ENCODE measurements around the gene ZNF444.
A peak's percentile ranks its signal among the peaks of the same experiment; 100 is the strongest.

The ZNF444 gene

DNA sequence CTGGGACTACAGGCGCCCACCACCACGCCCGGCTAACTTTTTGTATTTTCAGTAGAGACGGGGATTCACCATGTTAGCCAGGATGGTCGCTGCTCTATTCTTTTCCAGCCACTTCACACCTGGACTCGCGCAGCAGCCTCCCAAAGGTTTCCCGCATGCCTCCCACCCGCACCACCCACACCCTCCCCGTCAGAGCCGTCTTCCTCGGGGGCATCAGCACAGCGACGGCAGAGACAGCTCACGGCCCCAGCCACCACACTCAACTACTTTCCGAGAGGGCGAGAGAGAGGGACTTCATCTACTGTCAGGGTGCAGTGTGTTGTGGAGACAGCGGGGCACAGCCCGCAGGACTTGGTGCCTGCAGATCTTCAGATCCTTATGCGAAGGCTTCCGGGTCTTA, 25.6 kb upstream of the ZNF444 start:
- peaks cover 41% of the 10 kb centered on the region for H3K36me3 ChIP-seq (ENCODE audit: control insufficient read depth, insufficient read depth, low read length)
- H3K27ac ChIP-seq (ENCODE audit: low read depth, low read length, severe bottlenecking), result no peak overlapping the region
- H3K4me3 ChIP-seq (ENCODE audit: extremely low read depth, insufficient read depth, low read length, poor library complexity, severe bottlenecking), result no peak overlapping the region
- H3K4me1 ChIP-seq (ENCODE audit: control insufficient read depth, insufficient read depth, low read length, poor library complexity, severe bottlenecking), result peaks cover 29% of the 10 kb centered on the region
- no peaks in the 10 kb centered on the region for H3K9me3 ChIP-seq (ENCODE audit: control insufficient read depth, low read length)
- WGBS, 2 experiments (ENCODE audit: insufficient coverage in 2 of 2), result 95 to 97% methylated on average over 13 to 20 of the region's 21 CpGs

DNA sequence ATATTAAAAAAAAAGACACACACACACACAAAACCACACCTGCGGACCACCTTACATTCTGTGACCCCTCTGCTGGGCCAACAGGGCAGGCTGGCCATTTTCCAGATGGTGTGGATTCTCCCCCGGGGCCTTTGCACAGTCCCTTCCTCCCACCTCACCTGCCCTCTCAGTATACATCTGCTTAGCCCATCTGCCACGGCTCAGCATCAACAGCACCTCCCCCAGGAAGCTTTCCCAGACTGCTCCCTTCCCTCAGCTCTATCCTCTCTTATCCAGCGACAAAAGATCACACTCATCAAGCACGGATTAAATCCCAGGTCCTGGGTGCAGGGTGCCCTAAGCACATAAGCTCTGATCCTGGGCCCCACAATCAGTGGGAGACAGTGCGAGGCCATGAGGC, 24.5 kb upstream of the ZNF444 start:
- H3K4me3 ChIP-seq (ENCODE audit: extremely low read depth, insufficient read depth, low read length, poor library complexity, severe bottlenecking), result no peak overlapping the region
- H3K27ac ChIP-seq (ENCODE audit: low read depth, low read length, severe bottlenecking), result no peak overlapping the region
- H3K36me3 ChIP-seq (ENCODE audit: control insufficient read depth, insufficient read depth, low read length), result peaks cover 40% of the 10 kb centered on the region
- peaks cover 20% of the 10 kb centered on the region for H3K4me1 ChIP-seq (ENCODE audit: control insufficient read depth, insufficient read depth, low read length, poor library complexity, severe bottlenecking)
- H3K9me3 ChIP-seq (ENCODE audit: control insufficient read depth, low read length), result no peaks in the 10 kb centered on the region
- WGBS, 2 experiments (ENCODE audit: insufficient coverage in 2 of 2), result 92 to 97% methylated on average over 6 of the region's 6 CpGs

DNA sequence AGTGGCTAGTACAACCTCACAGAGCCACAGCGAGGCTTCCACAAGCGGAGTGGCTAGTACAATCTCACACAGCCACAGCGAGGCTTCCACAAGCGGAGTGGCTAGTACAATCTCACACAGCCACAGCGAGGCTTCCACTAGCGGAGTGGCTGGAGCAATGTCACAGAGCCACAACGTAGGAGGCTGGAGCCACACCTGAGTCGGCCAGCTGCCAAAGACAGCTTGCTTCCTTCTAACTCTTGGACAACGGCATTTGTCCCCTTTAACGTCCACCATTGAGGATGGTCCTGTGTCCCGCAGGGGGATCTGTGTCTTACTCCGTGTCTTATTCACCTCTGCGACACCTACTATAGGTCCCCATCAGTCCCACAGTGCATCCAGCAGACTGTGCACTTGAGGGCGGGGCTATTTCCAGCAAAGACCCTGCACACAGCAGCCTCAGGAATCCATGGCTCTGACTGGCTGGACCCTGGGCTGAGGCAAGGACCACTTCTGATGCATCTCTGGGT, 23.7 kb upstream of the ZNF444 start:
- WGBS, 2 experiments (ENCODE audit: insufficient coverage in 2 of 2), result 95 to 96% methylated on average over 14 of the region's 14 CpGs
- H3K36me3 ChIP-seq (ENCODE audit: control insufficient read depth, insufficient read depth, low read length), result peaks cover 34% of the 10 kb centered on the region
- H3K4me3 ChIP-seq (ENCODE audit: extremely low read depth, insufficient read depth, low read length, poor library complexity, severe bottlenecking), result no peak overlapping the region
- H3K27ac ChIP-seq (ENCODE audit: low read depth, low read length, severe bottlenecking), result no peak overlapping the region
- H3K9me3 ChIP-seq (ENCODE audit: control insufficient read depth, low read length), result no peaks in the 10 kb centered on the region
- H3K4me1 ChIP-seq (ENCODE audit: control insufficient read depth, insufficient read depth, low read length, poor library complexity, severe bottlenecking), result peaks cover 16% of the 10 kb centered on the region

DNA sequence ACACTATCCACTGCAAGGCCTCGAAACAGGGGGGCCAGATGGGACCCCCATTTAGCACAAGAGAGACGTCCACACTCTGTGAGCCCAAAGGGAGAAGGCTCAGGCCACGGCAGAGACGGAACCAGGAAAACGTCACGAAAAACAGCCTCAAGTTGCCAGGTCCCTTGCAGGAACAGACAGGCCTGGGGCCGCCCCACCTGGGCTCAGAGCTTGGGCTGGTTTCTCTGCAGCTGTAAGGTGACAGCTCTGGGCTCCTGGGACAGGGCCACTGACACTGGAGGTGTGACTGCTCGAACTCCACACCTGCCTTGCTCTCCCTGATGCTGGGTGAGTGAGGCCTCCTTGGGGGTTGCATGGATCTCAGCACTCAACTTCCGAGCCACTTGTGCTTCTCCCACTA, 23.2 kb upstream of the ZNF444 start:
- WGBS, 2 experiments (ENCODE audit: insufficient coverage in 2 of 2), result 85 to 86% methylated on average over 8 to 9 of the region's 9 CpGs
- Histone ChIP-seq H3K27ac (ENCODE audit: low read depth, low read length, severe bottlenecking) (no peak overlapping the region), H3K36me3 (ENCODE audit: control insufficient read depth, insufficient read depth, low read length) (peaks cover 34% of the 10 kb centered on the region), H3K9me3 (ENCODE audit: control insufficient read depth, low read length) (no peaks in the 10 kb centered on the region), H3K4me3 (ENCODE audit: extremely low read depth, insufficient read depth, low read length, poor library complexity, severe bottlenecking) (no peak overlapping the region), H3K4me1 (ENCODE audit: control insufficient read depth, insufficient read depth, low read length, poor library complexity, severe bottlenecking) (peaks cover 14% of the 10 kb centered on the region)

DNA sequence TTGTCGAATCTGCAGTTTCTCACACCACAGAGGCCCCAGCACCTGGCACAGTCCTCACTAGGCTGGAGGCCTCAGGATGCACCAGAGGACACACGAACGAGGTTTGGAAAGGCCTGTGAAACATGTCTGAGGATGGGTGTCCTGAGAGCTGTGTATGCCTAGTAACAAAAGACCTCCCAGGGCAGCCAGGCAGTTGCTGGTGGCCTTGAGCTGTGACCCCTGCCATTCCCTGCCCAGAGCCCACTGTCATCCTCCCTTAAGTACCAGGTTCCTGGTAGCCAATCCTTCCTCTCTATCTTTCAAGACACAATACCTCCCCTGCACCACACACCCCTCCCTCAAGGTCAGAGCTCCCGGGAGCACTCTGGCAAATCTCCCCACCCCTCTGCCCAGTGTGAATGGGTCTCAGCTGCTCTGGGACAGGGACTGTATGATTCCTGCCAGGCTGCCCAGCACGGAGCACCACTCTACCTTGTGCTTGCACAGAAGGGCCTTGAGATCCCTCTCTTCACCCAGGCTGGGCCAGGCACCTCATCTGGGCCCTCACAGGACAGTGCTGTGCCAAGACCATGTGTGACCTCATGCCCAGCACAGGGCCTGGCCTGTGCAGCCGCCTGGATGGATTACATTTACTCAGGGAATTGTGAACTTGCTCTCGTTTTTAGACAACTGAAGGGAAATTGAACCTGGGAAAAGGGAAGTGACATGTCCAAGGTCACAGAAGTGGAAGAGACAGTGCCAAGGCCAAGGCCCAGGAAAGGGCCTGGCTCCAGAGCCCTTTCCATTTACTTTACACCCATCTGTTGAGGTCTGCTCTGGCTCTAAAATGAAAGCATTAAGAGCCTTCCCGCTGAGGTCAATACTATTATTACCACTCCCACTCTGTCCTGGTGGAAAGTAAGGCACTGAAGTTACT, 22.2 kb upstream of the ZNF444 start:
- Histone ChIP-seq H3K4me3 (ENCODE audit: extremely low read depth, insufficient read depth, low read length, poor library complexity, severe bottlenecking) (peak overlapping the region; percentile 73), H3K4me1 (ENCODE audit: control insufficient read depth, insufficient read depth, low read length, poor library complexity, severe bottlenecking) (peaks cover 14% of the 10 kb centered on the region), H3K27ac (ENCODE audit: low read depth, low read length, severe bottlenecking) (no peak overlapping the region), H3K36me3 (ENCODE audit: control insufficient read depth, insufficient read depth, low read length) (peaks cover 34% of the 10 kb centered on the region), H3K9me3 (ENCODE audit: control insufficient read depth, low read length) (no peaks in the 10 kb centered on the region)
- 86 to 87% methylated on average over 4 to 7 of the region's 8 CpGs for WGBS, 2 experiments (ENCODE audit: insufficient coverage in 2 of 2)

DNA sequence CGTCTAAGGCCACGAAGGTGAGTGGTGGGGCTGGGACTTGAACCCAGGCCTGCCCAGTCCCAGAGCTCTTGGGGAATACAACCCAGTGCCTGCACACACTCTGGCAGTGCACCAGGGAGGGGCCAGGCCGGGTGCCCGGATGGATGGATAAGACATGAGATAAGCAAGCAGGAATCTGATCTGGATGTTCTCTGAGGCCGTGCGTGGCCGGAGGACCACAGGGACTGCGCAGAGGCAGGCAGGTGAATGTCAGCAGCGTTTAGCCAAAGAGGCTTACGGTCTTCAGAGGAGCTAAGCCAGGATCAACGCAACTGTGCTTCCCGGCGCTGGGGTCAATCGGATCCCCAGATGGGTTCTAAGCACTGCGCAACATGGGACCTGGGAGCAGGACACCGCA, 21.5 kb upstream of the ZNF444 start:
- H3K27ac ChIP-seq (ENCODE audit: low read depth, low read length, severe bottlenecking), result no peak overlapping the region
- peaks cover 32% of the 10 kb centered on the region for H3K36me3 ChIP-seq (ENCODE audit: control insufficient read depth, insufficient read depth, low read length)
- WGBS, 2 experiments (ENCODE audit: insufficient coverage in 2 of 2), result 80 to 82% methylated on average over 15 to 16 of the region's 16 CpGs
- H3K4me1 ChIP-seq (ENCODE audit: control insufficient read depth, insufficient read depth, low read length, poor library complexity, severe bottlenecking), result peaks cover 12% of the 10 kb centered on the region
- no peaks in the 10 kb centered on the region for H3K9me3 ChIP-seq (ENCODE audit: control insufficient read depth, low read length)
- H3K4me3 ChIP-seq (ENCODE audit: extremely low read depth, insufficient read depth, low read length, poor library complexity, severe bottlenecking), result peak overlapping the region; percentile 73

DNA sequence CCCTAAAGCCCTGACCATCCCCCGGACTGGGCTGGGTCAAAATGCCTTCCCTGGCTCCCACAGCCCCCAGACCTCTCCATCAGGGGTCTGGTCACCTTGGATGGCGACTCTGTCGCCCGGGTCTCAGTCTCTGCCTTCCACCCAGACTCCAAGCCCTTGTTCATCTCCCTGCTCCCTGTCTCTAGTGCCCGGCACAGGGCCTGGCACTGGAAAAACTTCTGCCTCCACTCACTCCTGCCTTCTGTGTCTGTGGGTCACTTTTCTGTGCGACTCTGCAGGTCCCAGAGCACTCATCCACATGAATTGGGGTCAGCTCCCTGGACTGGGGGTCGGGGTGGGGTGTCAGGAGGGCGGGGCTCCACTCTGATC, 21.1 kb upstream of the ZNF444 start:
- 15 to 32% methylated on average over 7 to 8 of the region's 8 CpGs for WGBS, 2 experiments (ENCODE audit: insufficient coverage in 2 of 2)
- Histone ChIP-seq H3K4me3 (ENCODE audit: extremely low read depth, insufficient read depth, low read length, poor library complexity, severe bottlenecking) (peak overlapping the region; percentile 73), H3K9me3 (ENCODE audit: control insufficient read depth, low read length) (no peaks in the 10 kb centered on the region), H3K27ac (ENCODE audit: low read depth, low read length, severe bottlenecking) (peak overlapping the region; percentile 89), H3K4me1 (ENCODE audit: control insufficient read depth, insufficient read depth, low read length, poor library complexity, severe bottlenecking) (peaks cover 8% of the 10 kb centered on the region), H3K36me3 (ENCODE audit: control insufficient read depth, insufficient read depth, low read length) (peaks cover 30% of the 10 kb centered on the region)

DNA sequence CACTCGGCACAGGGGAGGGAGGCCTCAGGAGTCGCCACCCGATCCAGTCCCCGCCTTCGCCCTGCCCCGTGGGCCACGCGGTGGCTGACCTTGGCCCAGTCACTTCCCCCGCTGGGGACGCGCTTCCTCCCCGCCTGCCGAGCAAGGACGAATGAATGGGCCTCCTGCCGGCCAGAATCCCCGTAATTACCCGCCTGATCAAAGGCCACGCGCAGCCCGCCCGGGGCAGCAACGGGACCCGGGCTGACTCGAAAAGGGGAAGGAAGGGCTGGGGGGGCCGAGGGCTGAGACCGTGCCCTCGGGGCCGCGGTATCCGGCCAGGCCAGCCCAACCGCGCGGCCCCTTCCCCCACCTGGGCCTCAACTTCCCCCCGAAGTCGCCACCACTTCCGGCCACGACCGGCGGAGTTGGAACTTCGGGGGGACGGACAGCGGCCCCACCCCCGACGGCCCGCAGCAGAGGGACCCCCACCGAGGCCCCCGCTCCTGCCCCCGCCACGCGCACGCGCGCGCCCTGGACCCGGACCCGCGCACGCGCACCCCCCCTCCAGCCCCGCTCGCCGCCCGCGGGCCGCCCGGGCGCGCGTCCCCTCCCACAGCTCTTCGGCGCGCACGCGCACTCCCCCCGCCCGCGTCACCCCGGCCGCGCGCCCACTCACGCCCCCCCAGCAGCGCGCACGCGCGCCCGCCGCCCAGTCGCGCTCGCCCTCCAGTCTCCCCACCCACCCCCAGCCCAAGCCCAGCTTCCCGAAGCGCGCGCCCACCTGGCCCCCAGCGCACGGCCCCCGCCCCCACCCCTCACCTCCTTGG, 20.5 kb upstream of the ZNF444 start:
- H3K27ac ChIP-seq (ENCODE audit: low read depth, low read length, severe bottlenecking), result peak overlapping the region; percentile 89
- H3K4me3 ChIP-seq (ENCODE audit: extremely low read depth, insufficient read depth, low read length, poor library complexity, severe bottlenecking), result peak overlapping the region; percentile 73
- WGBS, 2 experiments (ENCODE audit: insufficient coverage in 2 of 2), result 0 to 2% methylated on average over 28 to 38 of the region's 99 CpGs
- H3K9me3 ChIP-seq (ENCODE audit: control insufficient read depth, low read length), result no peaks in the 10 kb centered on the region
- peaks cover 29% of the 10 kb centered on the region for H3K36me3 ChIP-seq (ENCODE audit: control insufficient read depth, insufficient read depth, low read length)
- peaks cover 8% of the 10 kb centered on the region for H3K4me1 ChIP-seq (ENCODE audit: control insufficient read depth, insufficient read depth, low read length, poor library complexity, severe bottlenecking)

DNA sequence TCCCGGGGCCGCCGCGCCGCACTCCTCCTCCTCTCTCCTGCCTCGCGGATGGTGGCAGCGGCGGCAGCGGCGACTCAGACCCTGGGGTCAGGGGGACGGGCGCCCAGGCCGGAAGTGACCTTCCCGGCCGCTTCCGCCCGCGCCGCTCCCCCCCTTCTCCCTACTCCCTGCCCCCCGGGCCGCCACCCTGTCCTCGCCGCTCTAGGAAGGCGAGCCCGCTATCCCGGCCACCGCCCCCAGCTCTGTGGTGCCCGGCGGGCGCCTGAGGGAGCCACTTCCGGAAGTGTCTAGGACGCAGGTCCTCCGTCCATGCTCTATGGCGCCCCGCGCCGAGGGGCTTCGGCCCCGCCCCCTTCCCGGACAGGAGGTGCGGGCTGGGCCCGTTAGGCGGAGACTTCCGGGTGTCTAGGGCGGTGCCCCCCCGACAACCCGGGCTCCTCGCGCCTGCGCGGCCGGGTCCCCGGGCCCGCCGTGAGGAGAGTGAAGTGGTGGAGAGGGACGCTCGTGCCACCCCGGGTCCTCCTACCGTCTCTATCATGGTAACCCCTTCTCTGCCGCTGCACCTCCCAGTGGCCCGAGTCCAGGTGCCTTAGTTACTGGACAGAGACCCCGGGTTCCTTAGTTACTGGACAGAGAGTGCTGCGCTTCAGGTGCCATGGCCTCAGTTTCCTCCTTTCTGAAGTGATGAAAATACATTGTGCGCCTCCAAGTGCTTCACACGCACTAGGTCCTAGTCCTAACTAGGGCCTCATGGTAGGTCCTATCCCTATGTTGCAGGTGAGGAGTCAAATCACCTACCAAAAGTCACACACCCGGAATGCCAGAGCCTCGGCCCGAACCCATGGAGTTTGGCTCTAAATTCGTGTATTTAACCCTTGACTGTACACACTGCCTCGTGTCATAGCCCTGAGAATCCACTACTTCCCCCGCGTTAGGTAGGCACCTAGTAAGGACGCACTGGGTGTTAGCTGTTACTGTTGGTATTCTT, 19.6 kb upstream of the ZNF444 start, which contains the start of gene ZNF787:
TSS of gene ZNF787 (minus strand) at position 116 of the 988 bp plus-strand sequence. CDS start 18,078 bp downstream, outside the sequence.
- Histone ChIP-seq H3K4me1 (ENCODE audit: control insufficient read depth, insufficient read depth, low read length, poor library complexity, severe bottlenecking) (peaks cover 8% of the 10 kb centered on the region), H3K4me3 (ENCODE audit: extremely low read depth, insufficient read depth, low read length, poor library complexity, severe bottlenecking) (peak within 1 kb of the TSS; percentile 73), H3K9me3 (ENCODE audit: control insufficient read depth, low read length) (no peaks in the 10 kb centered on the region), H3K36me3 (ENCODE audit: control insufficient read depth, insufficient read depth, low read length) (peaks cover 24% of the 10 kb centered on the region), H3K27ac (ENCODE audit: low read depth, low read length, severe bottlenecking) (peak within 1 kb of the TSS; percentile 89)
- 4 to 15% methylated on average over 36 to 53 of the region's 74 CpGs for WGBS, 2 experiments (ENCODE audit: insufficient coverage in 2 of 2)
